Neural progenitor cell (in vitro differentiated cells): ENCODE measurements around the gene CIAO3. TPM values are rescaled to one million over a fixed set of nuclear protein-coding genes. Genes with fewer than 3 reads are reported as not detected.

Experiments used
- DNase-seq: peaks from one replicate; pipeline ENCODE4 v3.0.0-alpha.2; 2016; ENCODE audit warnings: low spot score
- H2AFZ ChIP-seq: fragments of 200-600 bp; sonication (generic); replicated peaks from 2 replicates; pipeline ENCODE4 v1.6.1; 2016; ENCODE audit warnings: antibody characterized with exemption
- H3F3A ChIP-seq: fragments of 200-600 bp; sonication (generic); 2 replicates; pipeline ENCODE4 v1.6.1; 2016; ENCODE audit warnings: antibody characterized with exemption, low read depth
- H3K27ac ChIP-seq: fragments of 200-600 bp; sonication (generic); 2 replicates; pipeline ENCODE4 v1.5.1; 2016; ENCODE audit warnings: mild to moderate bottlenecking
- H3K27me3 ChIP-seq: fragments of 200-600 bp; sonication (generic); 2 replicates; pipeline ENCODE4 v1.6.1; 2016; ENCODE audit warnings: mild to moderate bottlenecking, moderate library complexity
- H3K36me3 ChIP-seq: fragments of 200-600 bp; sonication (generic); 2 replicates; pipeline ENCODE4 v1.5.1; 2016
- H3K4me1 ChIP-seq: fragments of 200-600 bp; sonication (generic); 2 replicates; pipeline ENCODE4 v1.6.1; 2016; ENCODE audit warnings: mixed run types
- H3K4me2 ChIP-seq: fragments of 200-600 bp; sonication (generic); 2 replicates; pipeline ENCODE4 v1.6.1; 2016
- H3K4me3 ChIP-seq: fragments of 200-600 bp; sonication (generic); 2 replicates; pipeline ENCODE4 v1.5.1; 2016
- H3K79me2 ChIP-seq: fragments of 200-600 bp; sonication (generic); 2 replicates; pipeline ENCODE4 v1.6.1; 2016; ENCODE audit warnings: low read depth
- H3K9ac ChIP-seq: fragments of 200-600 bp; sonication (generic); 2 replicates; pipeline ENCODE4 v1.6.1; 2016
- H3K9me3 ChIP-seq: fragments of 200-600 bp; sonication (generic); 2 replicates; pipeline ENCODE4 v1.5.1; 2016; ENCODE audit warnings: low read depth
- H4K20me1 ChIP-seq: fragments of 200-600 bp; sonication (generic); 2 replicates; pipeline ENCODE4 v1.6.1; 2016; ENCODE audit warnings: low read depth
- H3K27ac Mint-ChIP-seq: 3 replicates; pipeline ENCODE4 v1.8.0; 2021; ENCODE audit warnings: mixed read lengths
- H3K27me3 Mint-ChIP-seq: 2 replicates; pipeline ENCODE4 v1.8.0; 2022; ENCODE audit warnings: low read depth, mild to moderate bottlenecking, inconsistent platforms, moderate library complexity, mixed read lengths; ENCODE audit not compliant: insufficient read depth
- H3K36me3 Mint-ChIP-seq: 3 replicates; pipeline ENCODE4 v1.8.0; 2021; ENCODE audit warnings: mixed read lengths
- H3K4me1 Mint-ChIP-seq: 3 replicates; pipeline ENCODE4 v1.8.0; 2021; ENCODE audit warnings: mixed read lengths
- H3K4me3 Mint-ChIP-seq: 3 replicates; pipeline ENCODE4 v1.8.0; 2021; ENCODE audit warnings: mild to moderate bottlenecking, moderate library complexity, mixed read lengths
- H3K9me3 Mint-ChIP-seq: 3 replicates; pipeline ENCODE4 v1.8.0; 2020; ENCODE audit warnings: mixed read lengths
- CTCF ChIP-seq: fragments of 200-600 bp; sonication (generic); IDR thresholded peaks from 2 replicates; pipeline ENCODE4 v1.5.1; 2017; ENCODE audit warnings: antibody characterized with exemption, mild to moderate bottlenecking
- EZH2 ChIP-seq: fragments of 200-600 bp; sonication (generic); IDR thresholded peaks from 2 replicates; pipeline ENCODE4 v1.6.1; 2017; ENCODE audit warnings: antibody characterized with exemption, mild to moderate bottlenecking, moderate library complexity
- EZH2phosphoT487 ChIP-seq: fragments of 200-600 bp; sonication (generic); IDR thresholded peaks from 2 replicates; pipeline ENCODE4 v1.6.1; 2017; ENCODE audit warnings: antibody characterized with exemption
- total RNA-seq: library from RNA; depleted of rRNA; stranded (reverse); fragments of >200 nt; gene quantifications from 2 replicates; pipeline ENCODE4 v1.2.3, GENCODE V29; 2015; ENCODE audit warnings: low replicate concordance

Gene CIAO3
- total RNA-seq, 1 donor from 2014 or later: 20.5 TPM

GRCh38 chr16:788399-789126, 47.8 kb upstream of the CIAO3 start, which contains the start of gene CHTF18:
CHTF18 (plus strand) TSS chr16:788620; CDS start chr16:788685, 65 bp downstream.
- no peak within 1 kb of the TSS for H3K27ac Mint-ChIP-seq
- H3K9me3 Mint-ChIP-seq: no peaks in the 10 kb centered on the region
- H3K9ac ChIP-seq: peak within 1 kb of the TSS; percentile 79
- DNase-seq: peak; percentile 97
- H3K36me3 Mint-ChIP-seq: peaks cover 6% of the 10 kb centered on the region
- H3K4me1 Mint-ChIP-seq: peaks cover 5% of the 10 kb centered on the region
- H3K4me3 ChIP-seq: peak within 1 kb of the TSS; percentile 99
- peaks cover 27% of the 10 kb centered on the region for H3K79me2 ChIP-seq
- H4K20me1 ChIP-seq: peaks cover 41% of the 10 kb centered on the region
- H3F3A ChIP-seq: peaks cover 3% of the 10 kb centered on the region
- TF ChIP-seq EZH2 (peak; percentile 49), CTCF (no peak), EZH2phosphoT487 (no peak)
- peaks cover 7% of the 10 kb centered on the region for H3K4me1 ChIP-seq
- H3K27ac ChIP-seq: no peak within 1 kb of the TSS
- peak within 1 kb of the TSS; percentile 63 for H2AFZ ChIP-seq
- H3K27me3 Mint-ChIP-seq: peaks cover under 1% of the 10 kb centered on the region
- peak within 1 kb of the TSS; percentile 100 for H3K4me2 ChIP-seq
- H3K36me3 ChIP-seq: no peaks in the 10 kb centered on the region
- H3K27me3 ChIP-seq: no peaks in the 10 kb centered on the region
- no peaks in the 10 kb centered on the region for H3K9me3 ChIP-seq
- peak within 1 kb of the TSS; percentile 90 for H3K4me3 Mint-ChIP-seq

- Mint-ChIP-seq H3K4me3 (peak within 1 kb of the TSS; percentile 90), H3K9me3 (no peaks in the 10 kb centered on the region), H3K36me3 (peaks cover 6% of the 10 kb centered on the region), H3K27ac (no peak within 1 kb of the TSS), H3K27me3 (no peaks in the 10 kb centered on the region), H3K4me1 (peaks cover 5% of the 10 kb centered on the region)
- no peak within 1 kb of the TSS for H3K27ac ChIP-seq
- H3K4me1 ChIP-seq: peaks cover 7% of the 10 kb centered on the region
- no peaks in the 10 kb centered on the region for H3K36me3 ChIP-seq
- H3K4me3 ChIP-seq: peak within 1 kb of the TSS; percentile 99
- DNase-seq: no peak
- peaks cover 41% of the 10 kb centered on the region for H4K20me1 ChIP-seq
- peaks cover 27% of the 10 kb centered on the region for H3K79me2 ChIP-seq
- peak within 1 kb of the TSS; percentile 100 for H3K4me2 ChIP-seq
- H3K9ac ChIP-seq: peak within 1 kb of the TSS; percentile 79
- no peaks in the 10 kb centered on the region for H3K27me3 ChIP-seq
- H2AFZ ChIP-seq: peak within 1 kb of the TSS; percentile 63
- peaks cover 3% of the 10 kb centered on the region for H3F3A ChIP-seq
- no peaks in the 10 kb centered on the region for H3K9me3 ChIP-seq
- TF ChIP-seq CTCF: peak; percentile 9
- TF ChIP-seq EZH2phosphoT487: no peak
- TF ChIP-seq EZH2: no peak
These were observed 47.2 kb upstream of the CIAO3 start, which contains the start of gene RPUSD1 for GRCh38 chr16:787978-788398. RPUSD1 (minus strand) TSS chr16:788381; CDS start chr16:787737, 644 bp downstream.

GRCh38 chr16:787321-787966, 46.6 kb upstream of the CIAO3 start:
- Mint-ChIP-seq H3K4me3 (peak overlapping the region; percentile 90), H3K4me1 (peaks cover 5% of the 10 kb centered on the region), H3K9me3 (no peaks in the 10 kb centered on the region), H3K27ac (no peak overlapping the region), H3K27me3 (peaks cover under 1% of the 10 kb centered on the region), H3K36me3 (peaks cover 6% of the 10 kb centered on the region)
- Histone ChIP-seq H3K4me2 (peak overlapping the region; percentile 85), H3K27me3 (no peaks in the 10 kb centered on the region), H3K9me3 (no peaks in the 10 kb centered on the region), H3K4me1 (peaks cover 7% of the 10 kb centered on the region), H2AFZ (no peak overlapping the region), H4K20me1 (peaks cover 41% of the 10 kb centered on the region), H3K27ac (no peak overlapping the region), H3F3A (peaks cover 3% of the 10 kb centered on the region), H3K36me3 (no peaks in the 10 kb centered on the region), H3K79me2 (peaks cover 27% of the 10 kb centered on the region), H3K4me3 (peak overlapping the region; percentile 99), H3K9ac (peak overlapping the region; percentile 70)
- no peak for TF ChIP-seq EZH2
- TF ChIP-seq EZH2phosphoT487: no peak
- no peak for TF ChIP-seq CTCF
- no peak for DNase-seq
